Stimulated activated naive CD8-positive, alpha-beta T cell treated with anti-CD3 and anti-CD28 coated beads, Interleukin-15, amount 100 ng/mL, for 72 hours (primary cell): ENCODE data around the gene PRR18.

Experiments used
- ATAC-seq: fragments of 150-1000 bp; cut with Tn5 transposase; 2 replicates; pipeline ENCODE4 v1.10.0; 2021; ENCODE audit warnings: mild to moderate bottlenecking, moderate library complexity
- DNase-seq, 2 donors: peaks; one replicate each; pipeline ENCODE4 v3.0.0; 2021 to 2022
- H3K27ac Mint-ChIP-seq, 2 donors: one replicate each; pipeline ENCODE4 v1.8.0; 2022; ENCODE audit warnings: mild to moderate bottlenecking in 2 of 2, mixed read lengths in 2 of 2, moderate library complexity in 2 of 2
- H3K27me3 Mint-ChIP-seq: one replicate; pipeline ENCODE4 v1.8.0; 2022; ENCODE audit warnings: mixed read lengths
- H3K4me1 Mint-ChIP-seq: one replicate; pipeline ENCODE4 v1.8.0; 2022; ENCODE audit warnings: mild to moderate bottlenecking, mixed read lengths
- H3K4me3 Mint-ChIP-seq, 2 donors: one replicate each; pipeline ENCODE4 v1.8.0; 2022; ENCODE audit warnings: mild to moderate bottlenecking in 2 of 2, mixed read lengths in 2 of 2, moderate library complexity in 1 of 2
- H3K9me3 Mint-ChIP-seq, 2 donors: one replicate each; pipeline ENCODE4 v1.8.0; 2022; ENCODE audit warnings: mixed read lengths in 2 of 2

The PRR18 gene

GRCh38 chr6:166317261-166318212 is 9.3 kb upstream of the PRR18 start:
- peak; percentile 46 for ATAC-seq

GRCh38 chr6:166315436-166315835 is 7.2 kb upstream of the PRR18 start:
- no peak for DNase-seq
- ATAC-seq = no peak
- Mint-ChIP-seq H3K27ac (no peak overlapping the region), H3K4me3 (no peak overlapping the region), H3K27me3 (peaks cover 5% of the 10 kb centered on the region), H3K4me1 (no peaks in the 10 kb centered on the region), H3K9me3 (no peaks in the 10 kb centered on the region)

More at GRCh38 chr6:166317261-166318212, 9.3 kb upstream of the PRR18 start:
- H3K4me3 Mint-ChIP-seq = no peak overlapping the region
- no peaks in the 10 kb centered on the region for H3K27me3 Mint-ChIP-seq
- no peak for DNase-seq
- no peaks in the 10 kb centered on the region for H3K9me3 Mint-ChIP-seq
- peak overlapping the region in 1 of 2 donors; percentile 61 for H3K27ac Mint-ChIP-seq
- H3K4me1 Mint-ChIP-seq = no peaks in the 10 kb centered on the region

- Mint-ChIP-seq H3K27ac (no peak overlapping the region), H3K27me3 (peaks cover 15% of the 10 kb centered on the region), H3K4me1 (no peaks in the 10 kb centered on the region), H3K4me3 (no peak overlapping the region), H3K9me3 (no peaks in the 10 kb centered on the region)
- ATAC-seq = no peak
- DNase-seq = no peak
Measured at GRCh38 chr6:166314454-166314853, 6.3 kb upstream of the PRR18 start.

GRCh38 chr6:166313255-166314070 is 5.3 kb upstream of the PRR18 start:
- no peaks in the 10 kb centered on the region for H3K4me1 Mint-ChIP-seq
- H3K9me3 Mint-ChIP-seq = no peaks in the 10 kb centered on the region
- peak; percentile 42 to 57 for DNase-seq
- peaks cover 25% of the 10 kb centered on the region for H3K27me3 Mint-ChIP-seq
- peak; percentile 94 for ATAC-seq
- H3K27ac Mint-ChIP-seq = no peak overlapping the region
- H3K4me3 Mint-ChIP-seq = no peak overlapping the region

GRCh38 chr6:166312832-166313231 is 4.6 kb upstream of the PRR18 start:
- H3K4me1 Mint-ChIP-seq = no peaks in the 10 kb centered on the region
- H3K27me3 Mint-ChIP-seq = peaks cover 28% of the 10 kb centered on the region
- no peak overlapping the region for H3K27ac Mint-ChIP-seq
- H3K4me3 Mint-ChIP-seq = no peak overlapping the region
- DNase-seq = no peak
- ATAC-seq = no peak
- H3K9me3 Mint-ChIP-seq = no peaks in the 10 kb centered on the region

DNA sequence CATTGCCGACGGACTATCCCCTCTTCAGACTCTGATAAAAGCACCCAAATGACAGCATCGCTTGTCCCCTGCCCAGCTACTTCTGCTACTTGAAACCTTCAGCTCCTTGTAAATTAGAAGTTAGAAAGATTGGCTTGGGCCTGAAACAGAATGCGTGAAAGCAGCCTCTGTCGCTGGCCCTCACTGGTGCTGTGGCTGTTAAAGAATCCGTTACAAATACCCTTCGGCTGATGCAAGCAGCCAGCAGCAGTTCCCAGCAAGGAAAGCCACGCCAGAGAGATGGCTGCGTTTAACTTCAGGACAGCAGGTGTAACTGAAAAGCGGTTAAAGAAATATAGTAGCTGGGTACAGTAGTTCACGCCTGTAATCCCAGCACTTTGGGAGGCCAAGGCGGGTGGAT is 2.4 kb upstream of the PRR18 start:
- no peak for ATAC-seq
- Mint-ChIP-seq H3K27ac (no peak overlapping the region), H3K4me3 (no peak overlapping the region), H3K4me1 (no peaks in the 10 kb centered on the region), H3K9me3 (no peaks in the 10 kb centered on the region), H3K27me3 (peaks cover 45% of the 10 kb centered on the region)
- no peak for DNase-seq

DNA sequence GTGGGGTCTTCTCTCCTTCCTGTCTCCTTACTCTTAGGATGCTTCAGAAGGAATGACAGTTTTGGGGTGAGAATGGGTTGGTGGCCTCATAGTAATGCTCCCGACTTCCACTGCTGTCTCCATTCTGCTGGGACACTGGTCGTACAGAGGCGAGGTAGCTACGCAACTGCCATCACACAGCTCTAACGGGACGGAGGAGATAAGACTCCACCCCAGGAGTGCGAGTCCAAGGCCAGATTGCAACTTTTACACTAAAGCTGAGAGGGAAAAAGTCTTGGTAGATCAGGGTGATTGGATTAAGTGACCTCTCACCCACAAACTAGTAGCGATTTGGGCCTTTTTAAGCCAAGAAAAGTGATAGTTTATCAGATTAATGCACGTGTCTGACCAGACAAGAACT is 1.8 kb upstream of the PRR18 start:
- no peak overlapping the region for H3K4me3 Mint-ChIP-seq
- no peak for ATAC-seq
- H3K27me3 Mint-ChIP-seq = peaks cover 51% of the 10 kb centered on the region
- no peak for DNase-seq
- H3K9me3 Mint-ChIP-seq = no peaks in the 10 kb centered on the region
- H3K27ac Mint-ChIP-seq = no peak overlapping the region
- no peaks in the 10 kb centered on the region for H3K4me1 Mint-ChIP-seq

GRCh38 chr6:166308769-166309589 is 787 bp upstream of the PRR18 start:
- peaks cover 57% of the 10 kb centered on the region for H3K27me3 Mint-ChIP-seq
- peak overlapping the region; percentile 54 to 71 for H3K4me3 Mint-ChIP-seq
- H3K27ac Mint-ChIP-seq = no peak overlapping the region
- no peaks in the 10 kb centered on the region for H3K9me3 Mint-ChIP-seq
- no peaks in the 10 kb centered on the region for H3K4me1 Mint-ChIP-seq
- ATAC-seq (no peak), DNase-seq (no peak)

DNA sequence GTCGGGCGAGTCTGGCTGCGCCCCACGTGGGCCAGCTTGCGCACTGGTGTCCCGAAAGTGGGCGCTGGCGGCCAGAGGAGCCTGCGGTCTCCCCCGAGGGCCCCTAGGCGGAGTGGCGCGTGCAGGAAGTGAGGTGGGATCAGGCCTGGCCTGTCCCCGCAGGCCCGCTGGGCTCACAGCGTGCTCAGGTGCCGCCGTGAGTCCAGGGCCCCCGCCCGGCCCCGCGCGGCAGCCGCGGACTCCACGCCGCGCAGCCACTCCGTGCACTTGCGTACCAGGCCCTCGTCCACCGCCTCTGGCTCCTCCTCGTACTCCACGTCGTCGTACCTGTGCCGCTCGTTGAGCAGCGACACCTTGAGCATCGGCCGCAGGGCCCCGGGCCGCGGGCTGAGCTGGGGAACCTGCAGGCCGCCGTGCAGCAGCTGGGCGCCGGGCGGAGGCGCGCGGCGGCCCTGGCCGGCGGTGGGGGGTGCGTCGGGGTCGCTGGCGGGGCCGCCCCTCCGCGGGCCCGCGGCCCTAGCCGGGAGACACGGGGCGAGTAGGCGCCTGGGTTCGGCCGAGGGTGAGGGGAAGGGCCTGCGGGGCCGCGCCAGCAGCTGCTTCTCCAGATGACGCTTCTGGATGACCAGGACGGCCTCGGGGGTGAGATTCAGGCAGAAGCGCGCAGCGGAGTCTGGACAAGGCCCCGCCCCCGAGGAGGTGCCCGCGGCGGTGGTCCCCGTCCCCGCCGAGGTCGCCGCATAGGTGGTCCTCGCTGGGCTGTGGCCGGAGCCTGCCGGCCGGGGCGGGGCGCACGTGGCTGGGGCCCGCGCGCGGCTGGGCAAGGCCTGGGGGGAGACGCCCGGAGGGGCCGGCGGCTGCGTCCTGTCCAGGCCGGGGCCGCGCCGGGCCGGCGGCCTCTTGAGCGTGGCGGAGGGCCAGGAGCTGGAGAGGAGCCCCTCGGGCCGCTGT is 835 bp downstream of the PRR18 start:
- Mint-ChIP-seq H3K4me1 (no peaks in the 10 kb centered on the region), H3K27ac (no peak overlapping the region), H3K9me3 (no peaks in the 10 kb centered on the region), H3K27me3 (peaks cover 72% of the 10 kb centered on the region), H3K4me3 (peak overlapping the region; percentile 62 to 77)
- DNase-seq (peak; percentile 19 to 38), ATAC-seq (peak; percentile 65)

- H3K4me3 Mint-ChIP-seq = peak overlapping the region; percentile 26 to 77
Measured at GRCh38 chr6:166306378-166307081, 1.7 kb downstream of the PRR18 start.

GRCh38 chr6:166305562-166306117 is 2.6 kb downstream of the PRR18 start:
- ATAC-seq = no peak

More at GRCh38 chr6:166306378-166307081, 1.7 kb downstream of the PRR18 start:
- ATAC-seq (peak; percentile 41), DNase-seq (no peak)
- Mint-ChIP-seq H3K4me1 (no peaks in the 10 kb centered on the region), H3K27me3 (peaks cover 80% of the 10 kb centered on the region), H3K27ac (no peak overlapping the region), H3K9me3 (no peaks in the 10 kb centered on the region)

DNA sequence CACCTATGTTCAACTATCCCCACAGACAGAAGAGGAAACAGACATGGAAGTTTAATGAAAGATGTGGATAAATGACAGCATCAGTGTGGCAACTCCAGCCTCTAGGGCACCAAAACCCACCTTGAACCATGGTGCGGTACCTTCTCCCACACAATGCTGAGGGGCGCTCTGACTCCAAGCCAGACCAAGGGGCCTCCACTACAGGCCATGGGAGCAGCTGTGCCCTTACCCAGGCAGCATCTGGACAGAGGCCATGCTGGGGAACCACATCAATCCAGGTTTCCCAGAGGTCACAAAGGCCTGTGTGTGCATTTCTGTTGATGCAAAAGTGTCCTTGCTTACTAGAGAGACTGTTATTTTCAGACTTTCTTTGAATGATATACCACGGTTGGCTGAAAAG is 4.1 kb downstream of the PRR18 start:
- H3K27ac Mint-ChIP-seq = no peak overlapping the region
- H3K4me1 Mint-ChIP-seq = no peaks in the 10 kb centered on the region
- H3K27me3 Mint-ChIP-seq = peaks cover 74% of the 10 kb centered on the region
- ATAC-seq = no peak
- H3K9me3 Mint-ChIP-seq = no peaks in the 10 kb centered on the region
- H3K4me3 Mint-ChIP-seq = no peak overlapping the region
- no peak for DNase-seq

More at GRCh38 chr6:166305562-166306117, 2.6 kb downstream of the PRR18 start:
- Mint-ChIP-seq H3K4me1 (no peaks in the 10 kb centered on the region), H3K4me3 (peak overlapping the region in 1 of 2 donors; percentile 30), H3K9me3 (no peaks in the 10 kb centered on the region), H3K27me3 (peaks cover 83% of the 10 kb centered on the region), H3K27ac (no peak overlapping the region)
- DNase-seq = no peak

- Mint-ChIP-seq H3K27me3 (peaks cover 77% of the 10 kb centered on the region), H3K27ac (peak overlapping the region in 1 of 2 donors; percentile 30), H3K4me1 (no peaks in the 10 kb centered on the region), H3K9me3 (no peaks in the 10 kb centered on the region), H3K4me3 (no peak overlapping the region)
- DNase-seq (no peak), ATAC-seq (no peak)
Measured at GRCh38 chr6:166301611-166302529, 6.3 kb downstream of the PRR18 start.
